Breast epithelium (tissue), 4 donors: ENCODE results near the gene SIL1. TPM values are rescaled to one million over a fixed set of nuclear protein-coding genes. Genes with fewer than 3 reads are reported as not detected.

Experiments
- DNase-seq, 2 donors: peaks; one replicate each; pipeline ENCODE4 v3.0.0-alpha.2; 2019; ENCODE audit warnings: low spot score in 2 of 2
- H3K27ac ChIP-seq, 2 donors: fragments of 200-600 bp; sonication (generic) in 1 of 2; one replicate each; pipeline ENCODE4 v1.5.1; 2016 to 2019; ENCODE audit warnings: mild to moderate bottlenecking in 1 of 2
- H3K27me3 ChIP-seq, 2 donors: fragments of 200-600 bp; sonication (generic) in 1 of 2; one replicate each; pipeline versions ENCODE4 v1.5.1 to v1.6.0; 2017 to 2019; ENCODE audit warnings: control low read depth in 1 of 2, mild to moderate bottlenecking in 1 of 2
- H3K36me3 ChIP-seq: fragments of 200-600 bp; one replicate; pipeline ENCODE4 v1.5.1; 2019
- H3K4me1 ChIP-seq, 2 donors: fragments of 200-600 bp; sonication (generic); one replicate each; pipeline ENCODE4 v1.5.1; 2016 to 2019; ENCODE audit warnings: control low read depth in 1 of 2
- H3K4me3 ChIP-seq, 3 donors: fragments of 200-600 bp; sonication (generic); 1 replicate in 2 of 3; 2 replicates in 1 of 3; pipeline ENCODE4 v1.5.1; 2016 to 2019; ENCODE audit warnings: mild to moderate bottlenecking in 3 of 3, moderate library complexity in 2 of 3
- H3K9me3 ChIP-seq, 2 donors: fragments of 200-600 bp; sonication (generic) in 1 of 2; one replicate each; pipeline ENCODE4 v1.5.1; 2016 to 2019; ENCODE audit warnings: control low read depth in 1 of 2
- CTCF ChIP-seq, 3 donors: fragments of 450-650 bp; IDR thresholded peaks; one replicate each; pipeline ENCODE4 v1.5.1; 2016 to 2017; ENCODE audit warnings: antibody characterized with exemption in 3 of 3, mild to moderate bottlenecking in 3 of 3, moderate library complexity in 3 of 3
- POLR2A ChIP-seq: fragments of 450-650 bp; IDR thresholded peaks from one replicate; pipeline ENCODE4 v1.6.1; 2016; ENCODE audit warnings: antibody characterized with exemption, mild to moderate bottlenecking, moderate library complexity
- POLR2AphosphoS5 ChIP-seq, 3 donors: sonication (generic); formaldehyde crosslinking; IDR thresholded peaks; one replicate each; pipeline ENCODE4 v1.6.1; 2017; ENCODE audit warnings: antibody characterized with exemption in 3 of 3
- intact Hi-C: fragments of 100-400 bp; cut with DNase I; formaldehyde crosslinking; loops from one replicate; pipeline ENCODE4 v1.15.1; 2023; ENCODE audit warnings: low total_unique reads
- total RNA-seq, 3 donors: library from RNA; depleted of rRNA; stranded (reverse); fragments of >200 nt; gene quantifications; one replicate each; pipeline ENCODE4 v1.1.0, GENCODE V29; 2016

The SIL1 gene
- total RNA-seq, 3 donors from 2014 or later = 29.9 to 63.9 (median 48.2) TPM

DNA sequence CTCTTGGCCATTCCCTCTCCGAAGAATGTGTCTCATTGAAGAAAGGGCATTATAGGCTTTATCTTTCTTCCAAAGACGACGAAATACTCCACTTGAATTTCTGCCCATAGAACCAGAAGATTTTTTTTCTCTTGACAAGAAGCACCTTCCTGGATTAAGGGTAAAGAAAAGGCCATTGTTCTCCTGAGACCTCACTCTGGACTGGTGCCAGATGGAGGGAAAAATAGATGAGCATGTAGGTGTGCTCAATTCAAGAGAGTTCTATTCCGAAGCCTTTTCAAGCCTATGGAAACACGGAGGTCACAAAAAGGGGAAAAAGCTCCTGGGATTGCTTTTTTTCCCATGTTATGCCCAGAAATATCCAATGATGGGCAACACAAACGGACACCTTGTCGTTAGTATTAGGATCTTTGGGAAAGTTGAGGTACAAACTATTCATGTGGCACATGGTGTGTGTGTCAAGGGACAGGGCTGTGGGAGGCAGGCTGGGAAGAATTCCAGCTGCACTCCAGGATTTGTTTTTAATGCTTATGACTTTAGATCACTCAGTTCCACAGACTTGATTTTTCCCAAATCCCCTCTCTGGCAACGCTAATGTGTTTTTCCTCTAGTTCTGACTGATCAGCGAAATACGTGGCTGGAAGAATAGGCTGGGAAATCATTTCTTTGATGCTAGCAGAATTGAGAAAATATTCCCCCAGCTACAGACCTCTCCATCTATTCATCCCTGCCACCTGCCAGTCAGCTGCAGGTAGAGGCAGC lies 89.9 kb downstream of the SIL1 start:
- Histone ChIP-seq H3K27me3 (no peaks in the 10 kb centered on the region), H3K36me3 (no peaks in the 10 kb centered on the region), H3K27ac (peak overlapping the region; percentile 56 to 68), H3K4me3 (peak overlapping the region in 1 of 3 donors; percentile 4), H3K4me1 (peaks cover 3 to 28% of the 10 kb centered on the region in 2 donors), H3K9me3 (no peaks in the 10 kb centered on the region)
- intact Hi-C loops = no loop called here
- TF ChIP-seq POLR2A (no peak), POLR2AphosphoS5 (IDR thresholded peaks at IDR 0.05) (no peak), CTCF (IDR thresholded peaks at IDR 0.05) (no peak)
- DNase-seq = peak in 1 of 2 donors; percentile 78

GRCh38 chr5:139105621-139106071 lies 92.5 kb downstream of the SIL1 start:
- intact Hi-C loops = no loop called here
- Histone ChIP-seq H3K27me3 (no peaks in the 10 kb centered on the region), H3K9me3 (no peaks in the 10 kb centered on the region), H3K27ac (peak overlapping the region; percentile 89 to 93), H3K36me3 (no peaks in the 10 kb centered on the region), H3K4me1 (peaks cover 3 to 31% of the 10 kb centered on the region in 2 donors), H3K4me3 (peak overlapping the region in 1 of 3 donors; percentile 3)
- TF ChIP-seq POLR2AphosphoS5 (IDR thresholded peaks at IDR 0.05) (no peak), CTCF (IDR thresholded peaks at IDR 0.05) (no peak), POLR2A (no peak)
- no peak for DNase-seq

GRCh38 chr5:139104577-139105276 lies 93.4 kb downstream of the SIL1 start:
- TF ChIP-seq POLR2AphosphoS5 (IDR thresholded peaks at IDR 0.05) = peak in 2 of 3 donors; percentile 19 to 25
- TF ChIP-seq POLR2A = no peak
- Histone ChIP-seq H3K27ac (peak overlapping the region; percentile 89 to 93), H3K27me3 (no peaks in the 10 kb centered on the region), H3K9me3 (no peaks in the 10 kb centered on the region), H3K36me3 (no peaks in the 10 kb centered on the region), H3K4me1 (peaks cover 3 to 31% of the 10 kb centered on the region in 2 donors), H3K4me3 (peak overlapping the region in 1 of 3 donors; percentile 3)
- intact Hi-C loops = no loop called here
- DNase-seq = peak in 1 of 2 donors; percentile 83

DNA sequence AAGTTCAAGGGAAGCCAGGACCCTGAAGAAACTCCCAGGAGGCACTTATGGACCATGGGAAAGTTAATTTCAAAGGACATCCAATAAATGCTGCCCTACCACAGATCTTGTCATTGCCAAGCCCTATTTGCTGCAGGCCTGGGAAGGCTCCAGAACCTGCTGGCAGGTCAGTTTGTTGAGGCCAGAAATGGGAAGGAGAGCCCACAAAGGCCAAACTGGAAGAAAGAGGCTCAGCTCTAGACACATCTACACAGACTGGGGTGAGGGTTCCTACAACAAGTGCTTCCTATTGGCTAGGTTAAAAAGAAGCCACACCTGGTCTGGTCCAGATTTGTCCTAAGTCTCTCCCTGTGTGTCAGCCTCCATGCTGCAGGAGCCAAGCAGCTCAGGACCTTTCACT lies 94.4 kb downstream of the SIL1 start:
- no peak for DNase-seq
- no peaks in the 10 kb centered on the region for H3K36me3 ChIP-seq
- no peaks in the 10 kb centered on the region for H3K9me3 ChIP-seq
- H3K27me3 ChIP-seq = no peaks in the 10 kb centered on the region
- TF ChIP-seq POLR2A (no peak), CTCF (IDR thresholded peaks at IDR 0.05) (no peak), POLR2AphosphoS5 (IDR thresholded peaks at IDR 0.05) (no peak)
- no peak overlapping the region for H3K4me3 ChIP-seq
- intact Hi-C loops = no loop called here
- H3K27ac ChIP-seq = peak overlapping the region; percentile 89 to 93
- peaks cover 3 to 31% of the 10 kb centered on the region in 2 donors for H3K4me1 ChIP-seq

GRCh38 chr5:139100825-139101224 lies 97.3 kb downstream of the SIL1 start:
- H3K27ac ChIP-seq = no peak overlapping the region
- H3K27me3 ChIP-seq = no peaks in the 10 kb centered on the region
- no peaks in the 10 kb centered on the region for H3K9me3 ChIP-seq
- no peak overlapping the region for H3K4me3 ChIP-seq
- intact Hi-C loops = no loop called here
- TF ChIP-seq POLR2A (no peak), POLR2AphosphoS5 (IDR thresholded peaks at IDR 0.05) (no peak), CTCF (IDR thresholded peaks at IDR 0.05) (no peak)
- H3K36me3 ChIP-seq = no peaks in the 10 kb centered on the region
- peaks cover 0 to 12% of the 10 kb centered on the region in 2 donors for H3K4me1 ChIP-seq
- no peak for DNase-seq
